Esophagus squamous epithelium (tissue), 5 donors: ENCODE results near the gene ATP6V0D1. TPM values are rescaled to one million over a fixed set of nuclear protein-coding genes. Genes with fewer than 3 reads are reported as not detected.

Source experiments
- DNase-seq: peaks from one replicate; lab custom pipeline; 2025; lab: John Stamatoyannopoulos, UW
- H3K27ac ChIP-seq, 4 donors: fragments of 200-600 bp; sonication (generic); one replicate each; pipeline ENCODE4 v1.5.1; 2016 to 2019; ENCODE audit warnings: mild to moderate bottlenecking in 1 of 4
- H3K27me3 ChIP-seq, 4 donors: fragments of 200-600 bp; sonication (generic); 1 replicate in 3 of 4; 2 replicates in 1 of 4; pipeline versions ENCODE4 v1.5.1 to v1.6.0; 2017 to 2021; ENCODE audit warnings: antibody characterized with exemption in 1 of 4
- H3K36me3 ChIP-seq, 3 donors: fragments of 200-600 bp; sonication (generic); one replicate each; pipeline ENCODE4 v1.5.1; 2016 to 2019
- H3K4me1 ChIP-seq, 3 donors: fragments of 200-600 bp; sonication (generic); one replicate each; pipeline ENCODE4 v1.5.1; 2017 to 2019
- H3K4me3 ChIP-seq, 4 donors: fragments of 200-600 bp; sonication (generic); 1 replicate in 3 of 4; 2 replicates in 1 of 4; pipeline ENCODE4 v1.5.1; 2016 to 2019; ENCODE audit warnings: mild to moderate bottlenecking in 2 of 4, moderate library complexity in 1 of 4
- H3K9me3 ChIP-seq, 3 donors: fragments of 200-600 bp; sonication (generic); one replicate each; pipeline ENCODE4 v1.5.1; 2016 to 2019
- POLR2A ChIP-seq, 4 donors: fragments of 450-650 bp; IDR thresholded peaks; one replicate each; pipeline ENCODE4 v1.6.1; 2017; ENCODE audit warnings: antibody characterized with exemption in 4 of 4, mild to moderate bottlenecking in 4 of 4, moderate library complexity in 3 of 4
- WGBS, 2 donors: methylation state at CpG; one replicate each; pipeline ENCODE4 v1.1.5; 2018; 5-methylcytosine and 5-hydroxymethylcytosine counted together
- intact Hi-C: fragments of 100-400 bp; cut with DNase I; formaldehyde crosslinking; loops from one replicate; pipeline ENCODE4 v1.15.0; 2022
- total RNA-seq, 4 donors: library from RNA; depleted of rRNA; stranded (reverse); fragments of >200 nt; gene quantifications; one replicate each; pipeline ENCODE4 v1.1.0, GENCODE V29; 2016
- TF ChIP-seq, protein P1 (sequence below), 6 experiments: fragments of 450-650 bp in 4 of 6; fragments of 200-600 bp in 2 of 6; sonication (generic) in 2 of 6; IDR thresholded peaks; one replicate each; pipeline ENCODE4 v1.5.1; 2016 to 2019; ENCODE audit warnings: antibody characterized with exemption in 6 of 6, mild to moderate bottlenecking in 4 of 6, moderate library complexity in 4 of 6
- donor health status: DM: yes; HTN: yes; CAD: no.

Gene ATP6V0D1
- total RNA-seq, 4 donors from 2014 or later = 99.4 to 158 (median 131) TPM

DNA sequence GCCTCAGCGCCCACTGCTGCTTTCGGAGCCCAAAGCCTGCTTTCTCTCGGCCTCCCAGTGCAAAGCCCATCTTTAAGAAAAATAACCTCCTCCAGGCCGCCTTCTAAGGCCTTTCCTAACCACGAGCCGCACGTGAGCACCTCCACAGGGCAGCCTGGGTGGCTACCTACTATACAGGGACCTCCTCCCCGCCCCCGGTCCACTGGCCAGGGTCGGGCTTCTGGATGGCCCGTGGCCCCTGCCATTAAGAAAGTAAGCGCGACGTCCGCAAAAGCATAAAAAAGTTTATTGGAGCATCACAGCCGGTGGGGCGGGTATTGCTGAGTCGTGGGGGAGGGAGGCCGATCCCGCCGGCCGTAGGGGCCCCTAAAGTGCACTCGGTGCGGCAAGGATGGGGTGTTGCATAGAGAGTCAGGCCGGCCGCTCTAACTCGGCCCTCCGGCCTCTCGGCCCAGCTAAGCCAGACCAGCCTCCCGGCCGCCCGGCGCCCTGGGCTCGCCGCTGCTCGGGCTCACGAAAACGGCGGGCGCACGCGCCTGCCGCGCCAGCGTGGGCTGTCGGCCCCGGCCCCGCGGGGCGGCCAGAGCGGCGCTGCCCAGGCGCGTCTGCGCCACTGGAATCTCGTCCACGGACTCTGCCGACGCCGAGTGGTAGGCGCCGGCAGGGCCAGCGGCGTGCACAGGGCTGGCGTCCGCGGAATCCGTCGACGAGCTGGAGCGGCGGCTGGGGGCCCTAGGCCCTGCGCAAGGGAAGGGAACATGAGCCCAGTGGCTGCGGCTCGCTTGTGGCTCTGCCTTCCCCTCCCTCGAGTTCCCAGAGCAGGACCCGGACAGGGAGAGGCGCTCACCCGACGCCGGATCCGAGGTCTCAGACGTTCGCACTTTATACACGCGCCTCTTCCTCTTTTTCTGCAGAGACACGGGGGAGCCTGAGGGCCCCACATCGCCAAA is 86.5 kb downstream of the ATP6V0D1 start:
- intact Hi-C loops = no loop called here
- Histone ChIP-seq H3K27me3 (peaks cover 0 to 17% (median 0%) of the 10 kb centered on the region in 4 donors), H3K9me3 (no peaks in the 10 kb centered on the region), H3K27ac (peak overlapping the region; percentile 50 to 84 (median 78)), H3K4me3 (peak overlapping the region in 3 of 4 donors; percentile 48 to 56 (median 48)), H3K4me1 (peaks cover 66 to 93% (median 75%) of the 10 kb centered on the region in 3 donors), H3K36me3 (no peaks in the 10 kb centered on the region)
- TF ChIP-seq POLR2A (IDR thresholded peaks at IDR 0.05) = no peak
- WGBS, 2 donors = 65 to 74% methylated on average over 12 to 40 of the region's 88 CpGs
- DNase-seq = no peak

DNA sequence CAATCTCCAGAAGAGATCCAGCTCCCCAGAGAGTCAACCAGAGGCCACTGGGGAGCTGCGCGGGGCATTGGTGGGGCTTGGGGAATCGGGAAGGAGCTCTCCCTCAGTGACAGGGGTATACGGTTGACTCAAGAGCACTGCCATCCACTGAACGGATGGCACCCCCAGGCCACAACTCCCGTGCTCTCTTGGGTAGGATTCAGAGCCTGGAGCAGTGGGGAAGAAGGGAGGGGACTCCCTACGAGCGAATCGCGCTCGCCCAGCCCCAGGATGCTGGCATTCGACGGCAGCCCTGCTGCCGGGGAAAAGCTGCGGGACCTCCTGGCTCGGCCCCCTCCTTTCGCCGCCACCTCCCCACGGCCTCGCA is 87.2 kb downstream of the ATP6V0D1 start:
- 23% methylated on average over 4 of the region's 20 CpGs; no CpG with 5 or more reads in 1 of the 2 donors for WGBS, 2 donors
- TF ChIP-seq, protein P1, sequence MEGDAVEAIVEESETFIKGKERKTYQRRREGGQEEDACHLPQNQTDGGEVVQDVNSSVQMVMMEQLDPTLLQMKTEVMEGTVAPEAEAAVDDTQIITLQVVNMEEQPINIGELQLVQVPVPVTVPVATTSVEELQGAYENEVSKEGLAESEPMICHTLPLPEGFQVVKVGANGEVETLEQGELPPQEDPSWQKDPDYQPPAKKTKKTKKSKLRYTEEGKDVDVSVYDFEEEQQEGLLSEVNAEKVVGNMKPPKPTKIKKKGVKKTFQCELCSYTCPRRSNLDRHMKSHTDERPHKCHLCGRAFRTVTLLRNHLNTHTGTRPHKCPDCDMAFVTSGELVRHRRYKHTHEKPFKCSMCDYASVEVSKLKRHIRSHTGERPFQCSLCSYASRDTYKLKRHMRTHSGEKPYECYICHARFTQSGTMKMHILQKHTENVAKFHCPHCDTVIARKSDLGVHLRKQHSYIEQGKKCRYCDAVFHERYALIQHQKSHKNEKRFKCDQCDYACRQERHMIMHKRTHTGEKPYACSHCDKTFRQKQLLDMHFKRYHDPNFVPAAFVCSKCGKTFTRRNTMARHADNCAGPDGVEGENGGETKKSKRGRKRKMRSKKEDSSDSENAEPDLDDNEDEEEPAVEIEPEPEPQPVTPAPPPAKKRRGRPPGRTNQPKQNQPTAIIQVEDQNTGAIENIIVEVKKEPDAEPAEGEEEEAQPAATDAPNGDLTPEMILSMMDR (IDR thresholded peaks at IDR 0.05) = no peak
- TF ChIP-seq POLR2A (IDR thresholded peaks at IDR 0.05) = no peak
- no peaks in the 10 kb centered on the region for H3K36me3 ChIP-seq
- peak overlapping the region; percentile 44 to 84 (median 78) for H3K27ac ChIP-seq
- H3K27me3 ChIP-seq = peaks cover 0 to 17% (median 0%) of the 10 kb centered on the region in 4 donors
- H3K9me3 ChIP-seq = no peaks in the 10 kb centered on the region
- intact Hi-C loops = no loop called here
- H3K4me3 ChIP-seq = peak overlapping the region; percentile 4 to 56 (median 48)
- peaks cover 66 to 87% (median 70%) of the 10 kb centered on the region in 3 donors for H3K4me1 ChIP-seq
- DNase-seq = no peak

- no CpG with 5 or more reads among the region's 56 CpGs for WGBS, 2 donors
- no peaks in the 10 kb centered on the region for H3K36me3 ChIP-seq
- H3K4me1 ChIP-seq = peaks cover 64 to 82% (median 68%) of the 10 kb centered on the region in 3 donors
- peaks cover 0 to 17% (median 0%) of the 10 kb centered on the region in 4 donors for H3K27me3 ChIP-seq
- intact Hi-C loops = no loop called here
- no peaks in the 10 kb centered on the region for H3K9me3 ChIP-seq
- peak in 2 of 4 donors; percentile 33 to 52 for TF ChIP-seq POLR2A (IDR thresholded peaks at IDR 0.05)
- TF ChIP-seq, protein P1 (IDR thresholded peaks at IDR 0.05) = peak; percentile 29 to 71 (median 60)
- no peak for DNase-seq
- peak within 1 kb of the TSS; percentile 4 to 56 (median 48) for H3K4me3 ChIP-seq
- peak within 1 kb of the TSS; percentile 44 to 84 (median 78) for H3K27ac ChIP-seq
Measured at GRCh38 chr16:67393111-67393787, 87.7 kb downstream of the ATP6V0D1 start, which contains the start of gene TPPP3. TPPP3 (minus strand) TSS chr16:67393498; CDS start chr16:67391111, 2,387 bp downstream.

GRCh38 chr16:67392301-67393059 is 88.5 kb downstream of the ATP6V0D1 start:
- TF ChIP-seq POLR2A (IDR thresholded peaks at IDR 0.05) = no peak
- TF ChIP-seq, protein P1 (IDR thresholded peaks at IDR 0.05) = no peak
- peaks cover 0 to 17% (median 0%) of the 10 kb centered on the region in 4 donors for H3K27me3 ChIP-seq
- peak overlapping the region; percentile 4 to 56 (median 48) for H3K4me3 ChIP-seq
- H3K27ac ChIP-seq = peak overlapping the region; percentile 44 to 84 (median 78)
- DNase-seq = no peak
- no peaks in the 10 kb centered on the region for H3K9me3 ChIP-seq
- no peaks in the 10 kb centered on the region for H3K36me3 ChIP-seq
- 59 to 71% methylated on average over 14 of the region's 18 CpGs for WGBS, 2 donors
- intact Hi-C loops = no loop called here
- peaks cover 57 to 74% (median 60%) of the 10 kb centered on the region in 3 donors for H3K4me1 ChIP-seq
